IgD-negative memory B cell (primary cell): ENCODE data around the gene PLA2G4B. TPM values are rescaled to one million over a fixed set of nuclear protein-coding genes. Genes with fewer than 3 reads are reported as not detected.
A peak's percentile ranks its signal among the peaks of the same experiment; 100 is the strongest.

Source experiments
- H3K27ac Mint-ChIP-seq, 3 donors: one replicate each; pipeline ENCODE4 v1.8.0; 2020 to 2022; ENCODE audit warnings: mild to moderate bottlenecking in 3 of 3, mixed read lengths in 3 of 3, moderate library complexity in 1 of 3
- H3K27me3 Mint-ChIP-seq: one replicate; pipeline ENCODE4 v1.8.0; 2021; ENCODE audit warnings: mixed read lengths
- H3K36me3 Mint-ChIP-seq: one replicate; pipeline ENCODE4 v1.8.0; 2020; ENCODE audit warnings: mild to moderate bottlenecking, mixed read lengths
- H3K4me1 Mint-ChIP-seq, 3 donors: one replicate each; pipeline ENCODE4 v1.8.0; 2020 to 2022; ENCODE audit warnings: mixed read lengths in 3 of 3, mild to moderate bottlenecking in 1 of 3
- H3K4me3 Mint-ChIP-seq, 4 donors: one replicate each; pipeline ENCODE4 v1.8.0; 2020 to 2022; ENCODE audit warnings: mild to moderate bottlenecking in 4 of 4, mixed read lengths in 4 of 4, moderate library complexity in 3 of 4
- H3K9me3 Mint-ChIP-seq, 3 donors: one replicate each; pipeline ENCODE4 v1.8.0; 2020 to 2021; ENCODE audit warnings: mixed read lengths in 3 of 3, mild to moderate bottlenecking in 1 of 3
- polyA plus RNA-seq: library from polyadenylated mRNA; unstranded; fragments of 300-500 nt; fragmentation: Illumina TruSeq; gene quantifications from one replicate; pipeline ENCODE4 v1.2.3, GENCODE V29; 2021

PLA2G4B gene
- polyA plus RNA-seq, 1 donor from 2014 or later = 1.3 TPM

- no peak overlapping the region for H3K27ac Mint-ChIP-seq
- H3K36me3 Mint-ChIP-seq = no peaks in the 10 kb centered on the region
- no peak overlapping the region for H3K4me3 Mint-ChIP-seq
- no peaks in the 10 kb centered on the region for H3K9me3 Mint-ChIP-seq
- peaks cover 7% of the 10 kb centered on the region for H3K27me3 Mint-ChIP-seq
- no peaks in the 10 kb centered on the region for H3K4me1 Mint-ChIP-seq
These were observed 21.6 kb downstream of the PLA2G4B start for GRCh38 chr15:41860049-41860828.

GRCh38 chr15:41861736-41862356 is 23.2 kb downstream of the PLA2G4B start:
- H3K36me3 Mint-ChIP-seq = no peaks in the 10 kb centered on the region
- peaks cover 7% of the 10 kb centered on the region for H3K27me3 Mint-ChIP-seq
- no peaks in the 10 kb centered on the region for H3K9me3 Mint-ChIP-seq
- no peak overlapping the region for H3K27ac Mint-ChIP-seq
- no peaks in the 10 kb centered on the region for H3K4me1 Mint-ChIP-seq
- H3K4me3 Mint-ChIP-seq = no peak overlapping the region

GRCh38 chr15:41862515-41863116 is 24.0 kb downstream of the PLA2G4B start:
- Mint-ChIP-seq H3K27me3 (peaks cover 7% of the 10 kb centered on the region), H3K4me1 (no peaks in the 10 kb centered on the region), H3K36me3 (no peaks in the 10 kb centered on the region), H3K4me3 (peak overlapping the region in 1 of 4 donors; percentile 56), H3K27ac (no peak overlapping the region), H3K9me3 (no peaks in the 10 kb centered on the region)

GRCh38 chr15:41865490-41866055 is 26.9 kb downstream of the PLA2G4B start:
- Mint-ChIP-seq H3K9me3 (no peaks in the 10 kb centered on the region), H3K27ac (no peak overlapping the region), H3K4me1 (peaks cover 0 to 4% (median 0%) of the 10 kb centered on the region in 3 donors), H3K27me3 (peaks cover 3% of the 10 kb centered on the region), H3K36me3 (no peaks in the 10 kb centered on the region), H3K4me3 (no peak overlapping the region)

GRCh38 chr15:41866263-41866703 is 27.6 kb downstream of the PLA2G4B start:
- Mint-ChIP-seq H3K27ac (no peak overlapping the region), H3K36me3 (no peaks in the 10 kb centered on the region), H3K9me3 (no peaks in the 10 kb centered on the region), H3K4me3 (no peak overlapping the region), H3K27me3 (peaks cover 3% of the 10 kb centered on the region), H3K4me1 (peaks cover 0 to 4% (median 0%) of the 10 kb centered on the region in 3 donors)

GRCh38 chr15:41866872-41867579 is 28.4 kb downstream of the PLA2G4B start:
- Mint-ChIP-seq H3K27me3 (peaks cover 3% of the 10 kb centered on the region), H3K4me3 (no peak overlapping the region), H3K36me3 (no peaks in the 10 kb centered on the region), H3K9me3 (no peaks in the 10 kb centered on the region), H3K27ac (no peak overlapping the region), H3K4me1 (peaks cover 0 to 4% (median 0%) of the 10 kb centered on the region in 3 donors)

GRCh38 chr15:41868321-41868720 is 29.7 kb downstream of the PLA2G4B start:
- no peak overlapping the region for H3K4me3 Mint-ChIP-seq
- no peak overlapping the region for H3K27ac Mint-ChIP-seq
- no peaks in the 10 kb centered on the region for H3K9me3 Mint-ChIP-seq
- peaks cover 10% of the 10 kb centered on the region for H3K27me3 Mint-ChIP-seq
- H3K4me1 Mint-ChIP-seq = peaks cover 0 to 5% (median 0%) of the 10 kb centered on the region in 3 donors
- H3K36me3 Mint-ChIP-seq = no peaks in the 10 kb centered on the region

- peaks cover 0 to 5% (median 0%) of the 10 kb centered on the region in 3 donors for H3K4me1 Mint-ChIP-seq
- H3K27ac Mint-ChIP-seq = peak overlapping the region in 1 of 3 donors; percentile 47
- H3K9me3 Mint-ChIP-seq = no peaks in the 10 kb centered on the region
- H3K27me3 Mint-ChIP-seq = peaks cover 9% of the 10 kb centered on the region
- H3K36me3 Mint-ChIP-seq = no peaks in the 10 kb centered on the region
- peak overlapping the region in 1 of 4 donors; percentile 39 for H3K4me3 Mint-ChIP-seq
These were observed 31.4 kb downstream of the PLA2G4B start for GRCh38 chr15:41869770-41870688.

GRCh38 chr15:41870689-41871081 is 32.0 kb downstream of the PLA2G4B start:
- Mint-ChIP-seq H3K27me3 (peaks cover 11% of the 10 kb centered on the region), H3K9me3 (peaks cover 0 to 1% (median 0%) of the 10 kb centered on the region in 3 donors), H3K27ac (no peak overlapping the region), H3K4me3 (peak overlapping the region in 1 of 4 donors; percentile 39), H3K4me1 (peaks cover 0 to 7% (median 2%) of the 10 kb centered on the region in 3 donors), H3K36me3 (no peaks in the 10 kb centered on the region)

GRCh38 chr15:41871175-41871905 is 32.7 kb downstream of the PLA2G4B start:
- Mint-ChIP-seq H3K4me1 (peaks cover 0 to 12% (median 8%) of the 10 kb centered on the region in 3 donors), H3K9me3 (peaks cover 0 to 1% (median 0%) of the 10 kb centered on the region in 3 donors), H3K36me3 (no peaks in the 10 kb centered on the region), H3K4me3 (no peak overlapping the region), H3K27me3 (peaks cover 12% of the 10 kb centered on the region), H3K27ac (no peak overlapping the region)

GRCh38 chr15:41872166-41872747 is 33.6 kb downstream of the PLA2G4B start:
- Mint-ChIP-seq H3K9me3 (peaks cover 0 to 1% (median 0%) of the 10 kb centered on the region in 3 donors), H3K27me3 (peaks cover 12% of the 10 kb centered on the region), H3K4me3 (no peak overlapping the region), H3K27ac (no peak overlapping the region), H3K36me3 (no peaks in the 10 kb centered on the region), H3K4me1 (peaks cover 0 to 12% (median 8%) of the 10 kb centered on the region in 3 donors)

GRCh38 chr15:41873711-41874110 is 35.1 kb downstream of the PLA2G4B start:
- Mint-ChIP-seq H3K36me3 (no peaks in the 10 kb centered on the region), H3K27ac (no peak overlapping the region), H3K4me1 (peaks cover 0 to 11% (median 8%) of the 10 kb centered on the region in 3 donors), H3K27me3 (peaks cover 12% of the 10 kb centered on the region), H3K9me3 (peaks cover 0 to 1% (median 0%) of the 10 kb centered on the region in 3 donors), H3K4me3 (no peak overlapping the region)

- H3K27ac Mint-ChIP-seq = no peak overlapping the region
- peaks cover 0 to 1% (median 0%) of the 10 kb centered on the region in 3 donors for H3K9me3 Mint-ChIP-seq
- H3K36me3 Mint-ChIP-seq = no peaks in the 10 kb centered on the region
- H3K4me1 Mint-ChIP-seq = peaks cover 0 to 8% (median 8%) of the 10 kb centered on the region in 3 donors
- peaks cover 12% of the 10 kb centered on the region for H3K27me3 Mint-ChIP-seq
- H3K4me3 Mint-ChIP-seq = no peak overlapping the region
These were observed 36.1 kb downstream of the PLA2G4B start for GRCh38 chr15:41874736-41875135.
